Measurements from ENCODE around the gene SMYD2.

GRCh38 chr1:214377485-214377884, 96.5 kb downstream of the SMYD2 start:
- TF ChIP-seq POLR2AphosphoS5 (IDR thresholded peaks at IDR 0.05; ENCODE audit: low read depth, low read length), result no peak
- TF ChIP-seq REST (IDR thresholded peaks at IDR 0.05; ENCODE audit: insufficient read depth in 1 of 2, low read depth in 2 of 2, low read length in 2 of 2), result no peak
- no peak for TF ChIP-seq SIN3A (IDR thresholded peaks at IDR 0.05; ENCODE audit: borderline replicate concordance, insufficient read depth, low read length)
- TF ChIP-seq TAF1 (IDR thresholded peaks at IDR 0.05; ENCODE audit: borderline replicate concordance, insufficient read depth, low read length), result no peak
